GM19328 (cell line): Measurements from ENCODE around the gene ZNF280D.

Experiments
- ATAC-seq: cut with Tn5 transposase; IDR thresholded peaks from one replicate; pipeline ENCODE4 v1.9.1; 2021; ENCODE audit warnings: mild to moderate bottlenecking, moderate library complexity; ENCODE audit not compliant: unreplicated experiment

ZNF280D gene

GRCh38 chr15:56754772-56755370, 21.6 kb upstream of the ZNF280D start:
- ATAC-seq: no peak

- ATAC-seq: no peak
Measured at GRCh38 chr15:56752986-56753385, 19.7 kb upstream of the ZNF280D start.

GRCh38 chr15:56749982-56750381, 16.7 kb upstream of the ZNF280D start:
- no peak for ATAC-seq

GRCh38 chr15:56744701-56745683, 11.7 kb upstream of the ZNF280D start:
- ATAC-seq: no peak

- no peak for ATAC-seq
Measured at GRCh38 chr15:56741541-56741940, 8.2 kb upstream of the ZNF280D start.

- no peak for ATAC-seq
Measured at GRCh38 chr15:56739964-56740640, 6.8 kb upstream of the ZNF280D start.

- ATAC-seq: no peak
Measured at GRCh38 chr15:56739474-56739873, 6.2 kb upstream of the ZNF280D start.

- no peak for ATAC-seq
Measured at GRCh38 chr15:56737791-56738190, 4.5 kb upstream of the ZNF280D start.

- no peak for ATAC-seq
Measured at GRCh38 chr15:56736881-56737707, 3.8 kb upstream of the ZNF280D start.

GRCh38 chr15:56736308-56736707, 3.0 kb upstream of the ZNF280D start:
- no peak for ATAC-seq

- ATAC-seq: no peak
Measured at GRCh38 chr15:56735589-56735988, 2.3 kb upstream of the ZNF280D start.

GRCh38 chr15:56734013-56734635, 815 bp upstream of the ZNF280D start:
- no peak for ATAC-seq

- no peak for ATAC-seq
Measured at GRCh38 chr15:56732886-56733135, 498 bp downstream of the ZNF280D start.

GRCh38 chr15:56732135-56732885, 999 bp downstream of the ZNF280D start:
- ATAC-seq: no peak

GRCh38 chr15:56731548-56731947, 1.8 kb downstream of the ZNF280D start:
- ATAC-seq: no peak

- ATAC-seq: no peak
Measured at GRCh38 chr15:56729561-56729960, 3.7 kb downstream of the ZNF280D start.

- no peak for ATAC-seq
Measured at GRCh38 chr15:56725386-56725785, 7.9 kb downstream of the ZNF280D start.

GRCh38 chr15:56724232-56724631, 9.1 kb downstream of the ZNF280D start:
- no peak for ATAC-seq

GRCh38 chr15:56723787-56724186, 9.5 kb downstream of the ZNF280D start:
- no peak for ATAC-seq
